ENCODE data around the gene VTCN1. TPM values are rescaled to one million over a fixed set of nuclear protein-coding genes. Genes with fewer than 3 reads are reported as not detected.

VTCN1 gene
- total RNA-seq, 3 donors from 2014 or later: not detected

DNA sequence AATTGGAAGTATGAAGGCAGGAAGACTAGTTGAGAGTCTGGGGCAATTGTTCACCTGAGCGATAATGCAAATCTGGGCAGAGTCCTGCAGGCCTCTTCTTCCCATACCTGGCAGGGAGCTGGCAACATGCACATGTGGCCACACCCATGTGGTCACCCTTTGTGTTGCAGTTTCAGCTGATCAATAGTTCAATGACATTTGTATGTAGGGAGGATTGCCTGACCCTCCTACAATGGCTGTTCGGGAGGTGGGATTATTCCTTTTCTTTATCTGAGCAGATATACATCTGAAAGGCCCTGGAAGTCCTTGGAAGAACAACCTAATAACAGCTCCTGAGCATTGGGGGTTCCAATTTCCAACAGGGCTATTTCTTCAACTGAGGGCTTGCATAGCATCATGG is 74.0 kb downstream of the VTCN1 start:
- TF ChIP-seq, protein P1, sequence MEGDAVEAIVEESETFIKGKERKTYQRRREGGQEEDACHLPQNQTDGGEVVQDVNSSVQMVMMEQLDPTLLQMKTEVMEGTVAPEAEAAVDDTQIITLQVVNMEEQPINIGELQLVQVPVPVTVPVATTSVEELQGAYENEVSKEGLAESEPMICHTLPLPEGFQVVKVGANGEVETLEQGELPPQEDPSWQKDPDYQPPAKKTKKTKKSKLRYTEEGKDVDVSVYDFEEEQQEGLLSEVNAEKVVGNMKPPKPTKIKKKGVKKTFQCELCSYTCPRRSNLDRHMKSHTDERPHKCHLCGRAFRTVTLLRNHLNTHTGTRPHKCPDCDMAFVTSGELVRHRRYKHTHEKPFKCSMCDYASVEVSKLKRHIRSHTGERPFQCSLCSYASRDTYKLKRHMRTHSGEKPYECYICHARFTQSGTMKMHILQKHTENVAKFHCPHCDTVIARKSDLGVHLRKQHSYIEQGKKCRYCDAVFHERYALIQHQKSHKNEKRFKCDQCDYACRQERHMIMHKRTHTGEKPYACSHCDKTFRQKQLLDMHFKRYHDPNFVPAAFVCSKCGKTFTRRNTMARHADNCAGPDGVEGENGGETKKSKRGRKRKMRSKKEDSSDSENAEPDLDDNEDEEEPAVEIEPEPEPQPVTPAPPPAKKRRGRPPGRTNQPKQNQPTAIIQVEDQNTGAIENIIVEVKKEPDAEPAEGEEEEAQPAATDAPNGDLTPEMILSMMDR (IDR thresholded peaks at IDR 0.05): no peak
- no peaks in the 10 kb centered on the region for H3K9me3 ChIP-seq
- intact Hi-C loops (cut with DNase I, micrococcal nuclease): no loop called here
- no peak for DNase-seq
- H3K36me3 ChIP-seq (ENCODE audit: low read depth): no peaks in the 10 kb centered on the region
- no peak overlapping the region for H3K4me3 ChIP-seq
- no peaks in the 10 kb centered on the region for H3K4me1 ChIP-seq (ENCODE audit: low read depth)
- ATAC-seq: no peak

DNA sequence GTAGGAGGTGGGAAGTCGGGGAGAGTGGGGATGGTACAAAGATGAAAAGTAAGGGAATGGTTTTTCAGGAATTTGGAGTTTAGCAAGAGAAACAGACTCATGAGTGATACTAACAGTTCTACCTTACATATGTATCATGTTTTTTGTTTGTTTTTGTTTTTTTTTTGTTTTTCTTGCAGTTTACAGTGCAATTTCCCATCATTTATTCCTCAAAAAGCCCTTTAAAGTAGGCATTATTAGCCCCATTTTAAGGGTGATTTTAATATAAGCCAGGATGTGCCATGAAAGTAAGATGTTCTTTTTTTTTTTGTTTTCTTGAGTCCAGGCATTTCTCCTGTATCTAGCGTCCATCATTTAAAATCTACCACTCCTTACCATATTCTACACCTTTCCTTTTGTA is 75.4 kb downstream of the VTCN1 start:
- H3K36me3 ChIP-seq (ENCODE audit: low read depth): no peaks in the 10 kb centered on the region
- ATAC-seq (no peak), DNase-seq (no peak)
- H3K9me3 ChIP-seq: no peaks in the 10 kb centered on the region
- H3K4me3 ChIP-seq: no peak overlapping the region
- intact Hi-C loops (cut with DNase I, micrococcal nuclease): no loop called here
- TF ChIP-seq, protein P1 (IDR thresholded peaks at IDR 0.05): no peak
- no peaks in the 10 kb centered on the region for H3K4me1 ChIP-seq (ENCODE audit: low read depth)

DNA sequence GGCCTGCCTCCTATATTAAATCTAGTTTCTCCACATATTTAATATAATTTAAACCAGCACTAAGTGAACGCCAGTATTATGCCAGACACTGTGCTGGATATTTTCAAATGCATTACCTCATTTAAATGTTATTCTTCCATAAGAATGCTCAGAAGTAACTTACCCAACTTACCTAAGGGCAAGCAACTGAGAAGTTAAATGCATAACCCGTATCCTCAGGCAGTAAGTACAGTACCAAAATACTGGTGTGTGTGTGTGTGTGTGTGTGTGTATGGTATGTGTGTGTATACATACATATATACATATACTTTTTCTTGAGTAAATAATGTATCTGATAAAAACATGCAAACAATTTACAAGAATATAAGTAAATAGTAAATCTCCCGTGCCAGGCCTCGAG is 80.2 kb downstream of the VTCN1 start:
- intact Hi-C loops (cut with DNase I, micrococcal nuclease): no loop called here
- no peaks in the 10 kb centered on the region for H3K36me3 ChIP-seq (ENCODE audit: low read depth)
- H3K9me3 ChIP-seq: no peaks in the 10 kb centered on the region
- ATAC-seq (no peak), DNase-seq (no peak)
- TF ChIP-seq, protein P1 (IDR thresholded peaks at IDR 0.05): no peak
- no peak overlapping the region for H3K4me3 ChIP-seq
- H3K4me1 ChIP-seq (ENCODE audit: low read depth): no peaks in the 10 kb centered on the region

DNA sequence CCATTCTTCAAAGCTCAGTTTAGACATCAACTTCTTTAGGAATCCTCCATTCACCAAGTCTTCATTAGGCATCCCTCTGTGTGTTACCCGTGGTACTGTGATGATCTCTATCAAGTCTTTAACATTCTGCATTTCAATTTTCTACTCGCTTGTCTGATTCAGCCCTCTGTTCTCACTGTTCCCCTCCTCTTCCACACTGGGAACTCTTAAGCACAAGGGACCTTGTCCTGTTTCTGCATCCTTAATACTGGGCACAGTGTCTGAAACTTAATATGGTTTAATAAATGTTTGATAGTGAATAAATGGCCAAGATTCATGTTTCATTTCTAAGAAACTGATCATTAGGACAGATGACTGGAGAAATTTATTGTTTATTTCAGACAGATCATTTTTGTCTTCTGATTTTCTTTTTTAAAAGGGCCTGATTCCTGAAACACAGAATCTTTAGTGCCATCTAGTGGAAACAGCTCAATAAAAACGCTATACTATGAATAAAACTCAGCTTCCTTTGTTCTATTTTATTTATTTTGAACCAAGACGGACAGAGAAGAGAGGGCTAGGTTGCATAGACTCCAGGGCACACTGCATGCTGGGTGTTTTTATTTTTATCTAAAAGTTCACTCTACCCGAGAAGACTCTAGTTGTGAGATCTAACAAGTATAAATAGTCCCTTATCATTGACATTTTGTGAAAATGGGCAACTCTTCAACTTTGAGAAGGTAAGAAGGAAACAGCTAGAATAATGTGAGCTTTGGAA is 82.2 kb downstream of the VTCN1 start:
- intact Hi-C loops (cut with DNase I, micrococcal nuclease): loop anchor here (5.0 to 10.0 kb wide), 2 partner anchors 61 to 156 kb away; no protein-coding TSS in a partner anchor
- TF ChIP-seq, protein P1 (IDR thresholded peaks at IDR 0.05): no peak
- Histone ChIP-seq H3K4me3 (no peak overlapping the region), H3K4me1 (ENCODE audit: low read depth) (no peaks in the 10 kb centered on the region), H3K36me3 (ENCODE audit: low read depth) (no peaks in the 10 kb centered on the region), H3K9me3 (no peaks in the 10 kb centered on the region)
- ATAC-seq (no peak), DNase-seq (no peak)

DNA sequence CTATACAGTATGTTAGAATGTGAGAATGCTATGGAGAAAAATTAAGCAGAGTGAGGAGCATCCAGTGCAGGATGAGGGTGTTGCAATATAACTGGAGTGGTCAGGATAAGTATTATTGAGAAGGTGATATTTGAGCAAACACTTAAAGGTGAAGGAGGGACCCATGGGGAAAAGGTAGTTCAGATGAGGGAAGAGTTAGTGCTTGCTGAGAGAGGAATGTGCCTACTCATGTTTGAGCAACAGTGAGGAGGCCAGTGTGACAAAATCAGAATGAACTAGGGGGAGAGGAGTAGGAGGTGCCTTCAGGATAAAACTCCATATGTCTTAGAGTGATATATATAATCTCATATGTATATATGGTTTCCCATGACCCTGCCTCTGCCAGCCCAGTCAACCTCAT is 82.9 kb downstream of the VTCN1 start:
- Histone ChIP-seq H3K9me3 (no peaks in the 10 kb centered on the region), H3K4me3 (no peak overlapping the region), H3K36me3 (ENCODE audit: low read depth) (no peaks in the 10 kb centered on the region), H3K4me1 (ENCODE audit: low read depth) (no peaks in the 10 kb centered on the region)
- TF ChIP-seq, protein P1 (IDR thresholded peaks at IDR 0.05): no peak
- intact Hi-C loops (cut with DNase I, micrococcal nuclease): loop anchor here (5.0 to 10.0 kb wide), 2 partner anchors 60 to 157 kb away; no protein-coding TSS in a partner anchor
- ATAC-seq: no peak
- DNase-seq: no peak
